A549 (cell line): ENCODE data around the gene C3orf18. TPM values are rescaled to one million over a fixed set of nuclear protein-coding genes. Genes with fewer than 3 reads are reported as not detected.

Experiments
- ATAC-seq, 2 experiments: fragments of 200-7000 bp in 1 of 2; fragments of >200 bp in 1 of 2; cut with Nextera tagmentation in 1 of 2; cut with Tn5 transposase in 1 of 2; 3 replicates each; pipeline versions ENCODE4 v1.8.0 to v1.9.1; 2018 to 2020; ENCODE audit warnings: mild to moderate bottlenecking in 1 of 2, moderate library complexity in 1 of 2
- CTCF ChIA-PET: fragments of 300-600 bp; sonication (Branson Sonifier 250); formaldehyde crosslinking; extraction: SDS; loops from one replicate; lab custom pipeline; 2021; ENCODE audit warnings: antibody characterized with exemption, inconsistent platforms; lab: Yijun Ruan, JAX
- POLR2A ChIA-PET: fragments of 350-600 bp; formaldehyde crosslinking; extraction: SDS; loops from one replicate; lab custom pipeline; 2021; ENCODE audit warnings: antibody characterized with exemption, inconsistent platforms; lab: Yijun Ruan, JAX
- DNase-seq, 2 experiments: peaks; one replicate each; pipeline versions ENCODE4 v3.0.0 to v3.0.0-alpha.2; 2011 to 2016; ENCODE audit warnings: low read depth in 1 of 2, low spot score in 1 of 2
- FAIRE-seq: peaks from 2 replicates; lab custom pipeline; 2011; peaks lifted over from hg19 to GRCh38; lab: Jason Lieb, UNC
- H3K27ac ChIP-seq, 2 experiments: fragments of >200 bp; sonication (Bioruptor Twin); formaldehyde crosslinking; 3 replicates each; pipeline ENCODE4 v1.5.1; 2016 to 2017
- H3K4me1 ChIP-seq: fragments of >200 bp; sonication (Bioruptor Twin); formaldehyde crosslinking; 3 replicates; pipeline ENCODE4 v1.6.1; 2016
- H3K4me2 ChIP-seq: fragments of >200 bp; sonication (Bioruptor Twin); formaldehyde crosslinking; 3 replicates; pipeline ENCODE4 v1.6.1; 2016
- H3K4me3 ChIP-seq: fragments of >200 bp; sonication (Bioruptor Twin); formaldehyde crosslinking; 3 replicates; pipeline ENCODE4 v1.5.1; 2016
- H3K9me3 ChIP-seq: fragments of >200 bp; sonication (Bioruptor Twin); formaldehyde crosslinking; 3 replicates; pipeline ENCODE4 v1.6.1; 2016
- ATOH8 ChIP-seq: fragments of 250-450 bp; sonication (Bioruptor Pico); IDR thresholded peaks from 2 replicates; pipeline ENCODE4 v1.5.0; 2020; ENCODE audit warnings: low read depth, mild to moderate bottlenecking, moderate library complexity
- BCL3 ChIP-seq: fragments of >200 bp; sonication (Bioruptor Twin); formaldehyde crosslinking; IDR thresholded peaks from 3 replicates; pipeline ENCODE4 v1.6.1; 2016
- CBX2 ChIP-seq: fragments of 200-600 bp; sonication (generic); IDR thresholded peaks from 2 replicates; pipeline ENCODE4 v1.6.1; 2016; ENCODE audit warnings: low read depth, mild to moderate bottlenecking, borderline replicate concordance
- E2F6 ChIP-seq: IDR thresholded peaks from 2 replicates; pipeline ENCODE4 v1.6.1; 2012; ENCODE audit warnings: low read depth, borderline replicate concordance
- GATA3 ChIP-seq: IDR thresholded peaks from 2 replicates; pipeline ENCODE4 v1.6.1; 2012; ENCODE audit warnings: borderline replicate concordance
- HES2 ChIP-seq: fragments of >200 bp; sonication (Bioruptor Twin); formaldehyde crosslinking; IDR thresholded peaks from 2 replicates; pipeline ENCODE4 v1.6.1; 2016
- HOXB5 ChIP-seq: fragments of 250-450 bp; sonication (Bioruptor Pico); IDR thresholded peaks from 2 replicates; pipeline ENCODE4 v1.5.0; 2020; ENCODE audit warnings: mild to moderate bottlenecking, moderate library complexity
- JUN ChIP-seq, 2 experiments: fragments of >200 bp; sonication (Bioruptor Twin); formaldehyde crosslinking; IDR thresholded peaks; 2 replicates in 1 of 2; 3 replicates in 1 of 2; pipeline ENCODE4 v1.6.1; 2016 to 2017
- MYC ChIP-seq: IDR thresholded peaks from 2 replicates; pipeline ENCODE4 v1.6.1; 2012; ENCODE audit warnings: mild to moderate bottlenecking, inconsistent platforms, low read length, improper control_type of control experiment, borderline replicate concordance
- NPAS2 ChIP-seq: fragments of 250-450 bp; sonication (Bioruptor Pico); IDR thresholded peaks from 2 replicates; pipeline ENCODE4 v1.8.0; 2022; ENCODE audit warnings: mild to moderate bottlenecking, moderate library complexity, borderline replicate concordance
- NR3C1 ChIP-seq: fragments of >200 bp; sonication (Bioruptor Twin); formaldehyde crosslinking; IDR thresholded peaks from 3 replicates; pipeline ENCODE4 v1.6.1; 2017
- PHF8 ChIP-seq: fragments of 200-600 bp; sonication (generic); IDR thresholded peaks from 2 replicates; pipeline ENCODE4 v1.6.1; 2016; ENCODE audit warnings: low read depth, mild to moderate bottlenecking, antibody characterized with exemption, moderate library complexity, borderline replicate concordance
- POLR2AphosphoS2 ChIP-seq: conservative IDR thresholded peaks from 2 replicates; pipeline ENCODE4 v1.6.1; 2012; ENCODE audit warnings: low read length, improper control_type of control experiment, inconsistent platforms
- RNF2 ChIP-seq: fragments of 200-600 bp; sonication (generic); IDR thresholded peaks from 2 replicates; pipeline ENCODE4 v1.6.1; 2016; ENCODE audit warnings: low read depth, mild to moderate bottlenecking, antibody characterized with exemption, moderate library complexity, borderline replicate concordance
- SMC3 ChIP-seq: fragments of >200 bp; sonication (Bioruptor Twin); formaldehyde crosslinking; IDR thresholded peaks from 3 replicates; pipeline ENCODE4 v1.6.1; 2018; ENCODE audit warnings: inconsistent platforms
- SREBF2 ChIP-seq: fragments of 450-650 bp; IDR thresholded peaks from 2 replicates; pipeline ENCODE4 v1.6.1; 2014; ENCODE audit warnings: mild to moderate bottlenecking, moderate library complexity
- ZFP36 ChIP-seq: fragments of 450-650 bp; IDR thresholded peaks from 2 replicates; pipeline ENCODE4 v1.6.1; 2014; ENCODE audit warnings: borderline replicate concordance; ENCODE audit not compliant: partially characterized antibody
- WGBS: methylation state at CpG from one replicate; pipeline ENCODE4 v1.1.6; 2017; ENCODE audit errors: missing lambda C conversion rate; 5-methylcytosine and 5-hydroxymethylcytosine counted together
- polyA plus RNA-seq, 4 experiments: library from polyadenylated mRNA; depleted of rRNA in 3 of 4; stranded (reverse); fragments of >200 nt; fragmentation: RNase III in 1 of 4; extraction: RNeasy Plus Mini Kit Qiagen cat#74134 plus additional on column Dnase treatment in 1 of 4; gene quantifications; 2 replicates in 3 of 4; 3 replicates in 1 of 4; pipeline ENCODE4 v1.2.3, GENCODE V29; 2011 to 2017

Gene C3orf18
- polyA plus RNA-seq, 2 of the 4 experiments (the other 2 are of a cell fraction): 3.4 to 5.4 TPM

GRCh38 chr3:50557915-50558314, 9.6 kb downstream of the C3orf18 start (continued):
- TF ChIP-seq HES2: no peak
- TF ChIP-seq NPAS2 (CRISPR knock-in tag): no peak
- no peak for TF ChIP-seq E2F6
- TF ChIP-seq HOXB5: no peak
- TF ChIP-seq RNF2: no peak
- no peak for TF ChIP-seq SREBF2

- 48% methylated on average over 2 of the region's 8 CpGs for WGBS
- no peak for FAIRE-seq
- Histone ChIP-seq H3K4me1 (no peaks in the 10 kb centered on the region), H3K27ac (no peak overlapping the region), H3K9me3 (no peaks in the 10 kb centered on the region), H3K4me3 (no peak overlapping the region), H3K4me2 (no peak overlapping the region)
- POLR2A ChIA-PET: no interaction called here
- no peak for ATAC-seq
- CTCF ChIA-PET: interaction anchor here (0.8 to 5.1 kb wide), 5 partner anchors 9 to 200 kb away, joined by 3 to 32 read pairs (median 3); partner anchors contain the start of genes C3orf18 and MAPKAPK3
- no peak for DNase-seq
- TF ChIP-seq MYC: no peak
- no peak for TF ChIP-seq NR3C1
- no peak for TF ChIP-seq PHF8
These were observed 10.4 kb downstream of the C3orf18 start for GRCh38 chr3:50557106-50557505.

GRCh38 chr3:50554553-50554952, 13.0 kb downstream of the C3orf18 start:
- ATAC-seq (no peak), DNase-seq (no peak), FAIRE-seq (no peak)
- ChIA-PET POLR2A (no interaction called here), CTCF (interaction anchor here (0.6 to 5.1 kb wide), 3 partner anchors 11 to 48 kb away, joined by 3 to 32 read pairs (median 4); no protein-coding TSS in a partner anchor)
- Histone ChIP-seq H3K4me1 (no peaks in the 10 kb centered on the region), H3K27ac (no peak overlapping the region), H3K9me3 (no peaks in the 10 kb centered on the region), H3K4me2 (no peak overlapping the region), H3K4me3 (no peak overlapping the region)
- 46% methylated on average over 5 of the region's 5 CpGs for WGBS
- TF ChIP-seq ZFP36 (peak; percentile 92), CBX2 (no peak)

GRCh38 chr3:50552598-50552997, 14.9 kb downstream of the C3orf18 start:
- Histone ChIP-seq H3K4me1 (no peaks in the 10 kb centered on the region), H3K4me3 (no peak overlapping the region), H3K9me3 (no peaks in the 10 kb centered on the region), H3K27ac (no peak overlapping the region), H3K4me2 (no peak overlapping the region)
- DNase-seq: no peak
- CTCF ChIA-PET: interaction anchor here (0.8 to 3.4 kb wide), 3 partner anchors 10 to 61 kb away, joined by 3 to 16 read pairs (median 3); no protein-coding TSS in a partner anchor
- WGBS: 77% methylated on average over 5 of the region's 9 CpGs
- TF ChIP-seq NR3C1 (no peak), NPAS2 (CRISPR knock-in tag) (no peak), POLR2AphosphoS2 (no peak), ZFP36 (no peak), ATOH8 (CRISPR knock-in tag) (no peak)
- ATAC-seq: no peak
- POLR2A ChIA-PET: no interaction called here
- no peak for FAIRE-seq

- FAIRE-seq: no peak
- 48% methylated on average over 6 of the region's 7 CpGs for WGBS
- POLR2A ChIA-PET: no interaction called here
- no peak overlapping the region for H3K4me2 ChIP-seq
- no peak for TF ChIP-seq SMC3
- TF ChIP-seq BCL3: no peak
- no peak for TF ChIP-seq JUN (IDR thresholded peaks at IDR 0.05)
- TF ChIP-seq GATA3: no peak
- no peak for TF ChIP-seq NR3C1
- no peaks in the 10 kb centered on the region for H3K9me3 ChIP-seq
- no peak overlapping the region for H3K4me3 ChIP-seq
- no peaks in the 10 kb centered on the region for H3K4me1 ChIP-seq
- DNase-seq: no peak
- no peak overlapping the region for H3K27ac ChIP-seq
- ATAC-seq: no peak; a peak in 1 of 6 replicates
- CTCF ChIA-PET: interaction anchor here (0.8 to 3.7 kb wide), 11 partner anchors 9 to 204 kb away, joined by 3 to 39 read pairs (median 3); partner anchors contain the start of gene MAPKAPK3
These were observed 15.7 kb downstream of the C3orf18 start for GRCh38 chr3:50551681-50552435.
